ENCODE results near the gene INAFM1.

Gene INAFM1

GRCh38 chr19:47313754-47314295, 39.1 kb downstream of the INAFM1 start:
- no peak for DNase-seq

GRCh38 chr19:47315125-47315821, 40.6 kb downstream of the INAFM1 start:
- DNase-seq, result peak; percentile 22

DNA sequence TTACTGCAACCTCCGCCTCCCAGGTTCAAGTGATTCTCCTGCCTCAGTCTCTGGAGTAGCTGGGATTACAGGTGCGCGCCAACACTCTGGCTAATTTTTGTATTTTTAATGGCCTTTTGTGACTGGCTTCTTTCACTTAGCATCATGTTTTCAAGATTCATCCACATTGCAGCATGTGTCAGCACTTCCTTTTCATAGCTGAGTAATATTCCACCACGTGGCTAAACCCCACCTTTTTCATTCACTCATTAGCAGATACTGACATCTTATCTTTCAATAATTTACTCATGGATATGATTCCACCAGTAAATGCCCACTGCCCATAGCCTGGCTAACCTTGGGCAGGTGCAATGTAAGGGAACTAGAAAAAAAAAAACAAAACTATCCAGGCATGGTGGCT, 41.8 kb downstream of the INAFM1 start:
- no peak for DNase-seq

DNA sequence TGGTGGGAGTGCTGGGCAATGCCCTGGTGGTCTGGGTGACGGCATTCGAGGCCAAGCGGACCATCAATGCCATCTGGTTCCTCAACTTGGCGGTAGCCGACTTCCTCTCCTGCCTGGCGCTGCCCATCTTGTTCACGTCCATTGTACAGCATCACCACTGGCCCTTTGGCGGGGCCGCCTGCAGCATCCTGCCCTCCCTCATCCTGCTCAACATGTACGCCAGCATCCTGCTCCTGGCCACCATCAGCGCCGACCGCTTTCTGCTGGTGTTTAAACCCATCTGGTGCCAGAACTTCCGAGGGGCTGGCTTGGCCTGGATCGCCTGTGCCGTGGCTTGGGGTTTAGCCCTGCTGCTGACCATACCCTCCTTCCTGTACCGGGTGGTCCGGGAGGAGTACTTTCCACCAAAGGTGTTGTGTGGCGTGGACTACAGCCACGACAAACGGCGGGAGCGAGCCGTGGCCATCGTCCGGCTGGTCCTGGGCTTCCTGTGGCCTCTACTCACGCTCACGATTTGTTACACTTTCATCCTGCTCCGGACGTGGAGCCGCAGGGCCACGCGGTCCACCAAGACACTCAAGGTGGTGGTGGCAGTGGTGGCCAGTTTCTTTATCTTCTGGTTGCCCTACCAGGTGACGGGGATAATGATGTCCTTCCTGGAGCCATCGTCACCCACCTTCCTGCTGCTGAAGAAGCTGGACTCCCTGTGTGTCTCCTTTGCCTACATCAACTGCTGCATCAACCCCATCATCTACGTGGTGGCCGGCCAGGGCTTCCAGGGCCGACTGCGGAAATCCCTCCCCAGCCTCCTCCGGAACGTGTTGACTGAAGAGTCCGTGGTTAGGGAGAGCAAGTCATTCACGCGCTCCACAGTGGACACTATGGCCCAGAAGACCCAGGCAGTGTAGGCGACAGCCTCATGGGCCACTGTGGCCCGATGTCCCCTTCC, 45.5 kb downstream of the INAFM1 start:
- no peak for DNase-seq

- no peak for DNase-seq
These were observed 46.9 kb downstream of the INAFM1 start for GRCh38 chr19:47321630-47322029.

GRCh38 chr19:47322058-47322457, 47.4 kb downstream of the INAFM1 start:
- DNase-seq, result no peak

- no peak for DNase-seq
These were observed 48.7 kb downstream of the INAFM1 start for GRCh38 chr19:47323409-47323808.

DNA sequence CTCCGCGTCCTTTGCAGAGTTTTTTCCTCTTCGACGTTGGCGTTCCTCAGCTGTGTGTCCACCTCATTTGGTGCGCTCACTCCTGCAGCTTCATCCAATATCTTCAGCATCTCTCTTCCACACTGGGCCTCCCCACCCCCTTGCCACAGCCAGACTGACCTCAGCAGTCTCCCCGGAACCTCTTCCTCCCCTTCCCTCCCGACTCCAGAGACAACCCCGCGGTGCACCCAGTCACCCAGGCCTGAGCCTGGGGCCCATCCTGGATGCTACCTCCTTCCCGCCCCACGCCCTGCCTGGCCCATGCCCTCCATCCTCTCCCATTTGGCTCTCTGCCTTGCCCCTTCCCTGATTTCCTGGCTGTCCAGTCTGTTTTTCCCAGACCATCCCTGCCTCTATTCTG, 49.2 kb downstream of the INAFM1 start:
- no peak for DNase-seq

- DNase-seq, result peak; percentile 40
These were observed 49.8 kb downstream of the INAFM1 start for GRCh38 chr19:47324502-47324901.
